SU-DHL-6 (cell line): Measurements from ENCODE around the gene MPRIP.

Experiments used
- H2AFZ ChIP-seq: fragments of 200-600 bp; sonication (generic); 2 replicates; pipeline ENCODE4 v1.6.1; 2014; ENCODE audit warnings: low read depth, mild to moderate bottlenecking, moderate library complexity, mixed read lengths, antibody characterized with exemption, low read length; ENCODE audit not compliant: severe bottlenecking
- H3F3A ChIP-seq: fragments of 200-600 bp; shearing (Covaris generic); 2 replicates; pipeline ENCODE4 v1.6.0; 2016; ENCODE audit warnings: antibody characterized with exemption, mild to moderate bottlenecking; ENCODE audit not compliant: insufficient read depth
- H3K27ac ChIP-seq: fragments of 200-600 bp; sonication (generic); 2 replicates; pipeline ENCODE4 v1.5.1; 2016; ENCODE audit warnings: low read depth, mild to moderate bottlenecking, low read length, moderate library complexity, mixed read lengths
- H3K27me3 ChIP-seq: fragments of 200-600 bp; sonication (generic), shearing (Covaris generic); 2 replicates; pipeline ENCODE4 v1.6.0; 2014; ENCODE audit warnings: mild to moderate bottlenecking, low read length
- H3K36me3 ChIP-seq: fragments of 200-600 bp; sonication (generic); 2 replicates; pipeline ENCODE4 v1.6.1; 2014; ENCODE audit warnings: mild to moderate bottlenecking, low read length, mixed read lengths
- H3K4me2 ChIP-seq: fragments of 300-600, 200-600 bp; shearing (Covaris generic), sonication (generic); 2 replicates; pipeline ENCODE4 v1.6.0; 2014; ENCODE audit warnings: low read length, low read depth, mild to moderate bottlenecking; ENCODE audit not compliant: poor library complexity, severe bottlenecking
- H3K4me3 ChIP-seq: fragments of 200-600 bp; sonication (generic); 2 replicates; pipeline ENCODE4 v1.5.1; 2014; ENCODE audit warnings: antibody characterized with exemption, low read length, mild to moderate bottlenecking, mixed read lengths; ENCODE audit not compliant: insufficient read depth, poor library complexity, severe bottlenecking
- H3K79me2 ChIP-seq: fragments of 200-600 bp; sonication (generic); 2 replicates; pipeline ENCODE4 v1.6.1; 2014; ENCODE audit warnings: mild to moderate bottlenecking, low read length, moderate library complexity; ENCODE audit not compliant: insufficient read depth
- H3K9ac ChIP-seq: fragments of 200-600 bp; sonication (generic); 2 replicates; pipeline ENCODE4 v1.7.0; 2014; ENCODE audit warnings: mild to moderate bottlenecking, low read length
- H3K9me2 ChIP-seq: fragments of 200-600 bp; sonication (generic); replicated peaks from 2 replicates; pipeline ENCODE4 v1.6.1; 2014; ENCODE audit warnings: low read length; ENCODE audit not compliant: insufficient read depth
- H3K9me3 ChIP-seq: fragments of 200-600 bp; sonication (generic); 2 replicates; pipeline ENCODE4 v1.6.1; 2014; ENCODE audit warnings: low read length, mixed read lengths; ENCODE audit not compliant: insufficient read depth
- H4K20me1 ChIP-seq: fragments of 200-600 bp; sonication (generic); 2 replicates; pipeline ENCODE4 v1.6.1; 2014; ENCODE audit warnings: low read depth, mild to moderate bottlenecking, antibody characterized with exemption, low read length, moderate library complexity, mixed read lengths
- EZH2phosphoT487 ChIP-seq: fragments of 200-600 bp; sonication (generic), shearing (Covaris generic); conservative IDR thresholded peaks from 2 replicates; pipeline ENCODE4 v1.6.1; 2018; ENCODE audit warnings: mild to moderate bottlenecking, antibody characterized with exemption, low read length, moderate library complexity, mixed read lengths
- TF ChIP-seq, protein P1 (sequence below): fragments of 200-600 bp; sonication (generic); IDR thresholded peaks from one replicate; pipeline ENCODE4 v1.5.1; 2017; ENCODE audit warnings: antibody characterized with exemption, mild to moderate bottlenecking, low read length, moderate library complexity; ENCODE audit not compliant: insufficient read depth, poor library complexity, severe bottlenecking

The MPRIP gene

DNA sequence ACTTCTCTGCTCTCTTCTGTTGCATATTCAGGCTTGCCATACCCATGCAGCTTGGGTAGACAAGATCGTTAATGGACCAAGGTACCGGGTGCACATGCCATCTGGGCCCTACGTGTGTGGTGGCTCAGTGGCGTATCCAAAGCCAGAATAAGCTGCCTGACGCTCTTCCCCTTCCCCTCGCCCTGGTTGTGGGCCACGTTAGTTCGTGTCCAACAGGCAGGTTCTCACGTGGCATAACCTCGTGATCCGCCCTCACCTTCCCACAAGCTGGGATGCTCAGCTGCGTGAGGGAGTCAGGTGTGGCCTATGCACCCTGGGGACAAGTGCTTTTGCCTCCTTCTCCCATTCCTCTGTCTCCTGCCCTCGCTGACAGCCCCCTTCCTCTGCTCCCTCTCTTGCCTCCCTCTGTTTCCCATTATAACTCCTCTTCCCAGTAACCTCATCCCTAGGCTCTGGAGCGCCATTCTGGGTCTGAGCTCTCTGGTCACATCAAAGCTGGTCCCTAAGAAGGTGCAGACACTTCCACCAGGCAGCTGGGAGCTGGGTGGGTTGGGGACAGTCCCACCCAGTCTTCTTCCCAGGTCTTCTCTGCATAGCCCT, 86.3 kb downstream of the MPRIP start:
- no peak overlapping the region for H3K4me3 ChIP-seq
- H3K27ac ChIP-seq, result no peak overlapping the region
- no peaks in the 10 kb centered on the region for H3K9me3 ChIP-seq
- TF ChIP-seq EZH2phosphoT487, result no peak
- TF ChIP-seq, protein P1, sequence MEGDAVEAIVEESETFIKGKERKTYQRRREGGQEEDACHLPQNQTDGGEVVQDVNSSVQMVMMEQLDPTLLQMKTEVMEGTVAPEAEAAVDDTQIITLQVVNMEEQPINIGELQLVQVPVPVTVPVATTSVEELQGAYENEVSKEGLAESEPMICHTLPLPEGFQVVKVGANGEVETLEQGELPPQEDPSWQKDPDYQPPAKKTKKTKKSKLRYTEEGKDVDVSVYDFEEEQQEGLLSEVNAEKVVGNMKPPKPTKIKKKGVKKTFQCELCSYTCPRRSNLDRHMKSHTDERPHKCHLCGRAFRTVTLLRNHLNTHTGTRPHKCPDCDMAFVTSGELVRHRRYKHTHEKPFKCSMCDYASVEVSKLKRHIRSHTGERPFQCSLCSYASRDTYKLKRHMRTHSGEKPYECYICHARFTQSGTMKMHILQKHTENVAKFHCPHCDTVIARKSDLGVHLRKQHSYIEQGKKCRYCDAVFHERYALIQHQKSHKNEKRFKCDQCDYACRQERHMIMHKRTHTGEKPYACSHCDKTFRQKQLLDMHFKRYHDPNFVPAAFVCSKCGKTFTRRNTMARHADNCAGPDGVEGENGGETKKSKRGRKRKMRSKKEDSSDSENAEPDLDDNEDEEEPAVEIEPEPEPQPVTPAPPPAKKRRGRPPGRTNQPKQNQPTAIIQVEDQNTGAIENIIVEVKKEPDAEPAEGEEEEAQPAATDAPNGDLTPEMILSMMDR, result no peak
- H2AFZ ChIP-seq, result no peak overlapping the region
- no peaks in the 10 kb centered on the region for H4K20me1 ChIP-seq
- no peaks in the 10 kb centered on the region for H3K36me3 ChIP-seq
- H3F3A ChIP-seq, result no peaks in the 10 kb centered on the region
- no peak overlapping the region for H3K9ac ChIP-seq
- no peak overlapping the region for H3K4me2 ChIP-seq
- H3K79me2 ChIP-seq, result no peaks in the 10 kb centered on the region
- no peaks in the 10 kb centered on the region for H3K9me2 ChIP-seq
- H3K27me3 ChIP-seq, result no peaks in the 10 kb centered on the region

DNA sequence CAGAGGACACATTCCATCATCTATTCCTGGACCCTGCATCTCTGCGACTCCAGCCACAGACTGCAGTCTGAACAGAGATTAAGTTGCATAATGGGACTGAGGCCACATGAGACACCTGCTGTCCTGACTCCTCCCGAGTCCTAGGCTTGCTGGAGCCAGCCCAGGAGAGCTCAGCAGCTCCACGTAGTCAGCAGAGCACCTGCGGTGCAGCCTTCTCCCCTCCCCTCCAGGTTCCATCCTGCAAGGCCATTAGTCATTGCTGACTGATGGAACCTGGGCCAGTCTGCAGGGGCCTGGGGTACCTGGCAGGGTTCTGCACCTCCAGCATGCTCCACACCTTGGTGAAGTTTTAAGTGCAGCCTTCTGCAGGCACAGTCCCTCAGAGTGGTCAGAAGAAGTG, 87.2 kb downstream of the MPRIP start:
- Histone ChIP-seq H3K9ac (no peak overlapping the region), H3K36me3 (no peaks in the 10 kb centered on the region), H2AFZ (no peak overlapping the region), H3K4me3 (no peak overlapping the region), H3K79me2 (no peaks in the 10 kb centered on the region), H3F3A (no peaks in the 10 kb centered on the region), H3K27me3 (no peaks in the 10 kb centered on the region), H3K9me2 (no peaks in the 10 kb centered on the region), H3K27ac (no peak overlapping the region), H4K20me1 (no peaks in the 10 kb centered on the region), H3K9me3 (no peaks in the 10 kb centered on the region), H3K4me2 (no peak overlapping the region)
- TF ChIP-seq, protein P1, result no peak
- no peak for TF ChIP-seq EZH2phosphoT487

DNA sequence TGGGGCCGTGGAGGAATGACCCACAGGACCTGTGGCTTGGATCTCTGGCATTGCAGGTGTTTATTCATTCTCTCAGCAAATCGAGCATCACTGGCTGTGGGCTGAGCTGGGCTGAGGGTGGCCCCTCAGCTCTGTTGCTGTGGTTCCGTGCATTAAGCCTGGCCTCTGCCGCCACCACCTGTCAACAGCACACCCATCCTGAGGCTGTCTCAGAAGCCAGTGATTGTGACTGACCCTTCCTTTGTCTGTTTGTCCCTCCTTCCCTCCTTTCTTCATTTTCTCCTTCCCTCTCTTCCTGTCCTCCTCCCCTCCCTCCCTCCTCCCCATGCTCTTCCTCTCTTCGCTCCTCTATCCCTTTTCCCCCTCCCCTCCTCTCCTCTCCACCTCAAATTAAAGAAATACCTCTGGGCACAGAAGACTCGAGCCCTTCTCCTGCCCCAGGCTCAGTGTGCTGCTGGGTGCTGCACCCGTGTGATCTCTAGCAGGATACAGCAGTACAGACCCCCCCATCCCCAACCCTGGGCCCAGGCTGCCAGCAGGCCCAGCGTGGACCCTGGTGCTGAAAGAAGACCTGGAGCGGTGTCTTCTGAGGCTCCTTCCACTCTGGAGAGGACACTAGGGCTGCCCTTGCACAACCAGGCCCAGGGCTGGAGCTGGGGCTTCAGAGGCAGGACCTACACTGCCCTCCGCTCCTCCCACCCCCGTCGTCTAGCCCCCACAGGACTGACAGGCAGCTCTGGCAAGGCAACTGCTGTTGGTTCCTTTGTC, 88.0 kb downstream of the MPRIP start:
- Histone ChIP-seq H3K36me3 (no peaks in the 10 kb centered on the region), H3K4me3 (no peak overlapping the region), H3K27me3 (no peaks in the 10 kb centered on the region), H4K20me1 (no peaks in the 10 kb centered on the region), H3K27ac (no peak overlapping the region), H3K9ac (no peak overlapping the region), H3K79me2 (no peaks in the 10 kb centered on the region), H3K9me3 (no peaks in the 10 kb centered on the region), H3K9me2 (no peaks in the 10 kb centered on the region), H3K4me2 (no peak overlapping the region), H2AFZ (no peak overlapping the region), H3F3A (no peaks in the 10 kb centered on the region)
- TF ChIP-seq, protein P1, result no peak
- no peak for TF ChIP-seq EZH2phosphoT487
